ENCODE results near the gene SEC31A. TPM values are rescaled to one million over a fixed set of nuclear protein-coding genes. Genes with fewer than 3 reads are reported as not detected.

The SEC31A gene
- total RNA-seq (100 to 1,000 TPM; 137 to 168 (median 149) TPM), polyA plus RNA-seq (100 to 1,000 TPM; 130 to 136 TPM), total RNA-seq (162 reads per million, percentile 91 among the genes with 10 or more reads in this experiment)

- H3K27ac ChIP-seq (ENCODE audit: low read depth, low read length): peak within 1 kb of the TSS; percentile 99
- CTCF ChIA-PET: no interaction called here
- H3K4me3 ChIP-seq (ENCODE audit: low read length): peak within 1 kb of the TSS; percentile 96
- POLR2A ChIA-PET: interaction anchor here (0.9 to 3.1 kb wide), 5 partner anchors 9 to 144 kb away, joined by 3 to 26 read pairs (median 6); partner anchors contain the start of genes COPS4 and THAP9
- no peaks in the 10 kb centered on the region for H3K9me3 ChIP-seq (ENCODE audit: control insufficient read depth in 2 of 3, low read length in 3 of 3)
- DNase-seq (peak; percentile 89 to 98 (median 95)), ATAC-seq (peak; percentile 97)
- H3K4me1 ChIP-seq (ENCODE audit: control insufficient read depth in 2 of 2, insufficient read depth in 2 of 2, low read length in 2 of 2): peaks cover 11 to 12% of the 10 kb centered on the region in 2 donors
- Mint-ChIP-seq H3K9me3 (peaks cover 0 to 2% (median 0%) of the 10 kb centered on the region in 11 donors), H3K4me3 (peak within 1 kb of the TSS; percentile 86 to 96 (median 93)), H3K27ac (peak within 1 kb of the TSS; percentile 92 to 99 (median 97)), H3K4me1 (peaks cover 18 to 51% (median 41%) of the 10 kb centered on the region in 7 donors), H3K36me3 (peaks cover 5 to 22% (median 7%) of the 10 kb centered on the region in 5 donors), H3K27me3 (no peaks in the 10 kb centered on the region)
- peaks cover 0 to 22% (median 0%) of the 10 kb centered on the region in 3 experiments for H3K36me3 ChIP-seq (ENCODE audit: control insufficient read depth in 2 of 3, insufficient read depth in 3 of 3, low read length in 3 of 3)
- no peaks in the 10 kb centered on the region for H3K27me3 ChIP-seq (ENCODE audit: control insufficient read depth in 2 of 2, insufficient read depth in 2 of 2, low read length in 2 of 2)
- intact Hi-C loops (cut with micrococcal nuclease): loop anchor here (1.0 to 5.0 kb wide), 13 partner anchors 9 to 1419 kb away; partner anchors contain the start of genes COPS4 (in 2 of the 2), LIN54 (in 2 of the 2), THAP9 (in 2 of the 2) and ABRAXAS1 (in 1 of the 2)
Measured at GRCh38 chr4:82890901-82891706, at the start of gene SEC31A. SEC31A (minus strand) TSS chr4:82891153; CDS start chr4:82881936, 9,217 bp downstream.

GRCh38 chr4:82939414-82939813, 48.5 kb upstream of the SEC31A start:
- no peaks in the 10 kb centered on the region for H3K9me3 Mint-ChIP-seq
- peaks cover 0 to 7% (median 2%) of the 10 kb centered on the region in 7 donors for H3K4me1 Mint-ChIP-seq
- H3K27ac Mint-ChIP-seq: peak overlapping the region in 1 of 9 donors; percentile 10
- Histone ChIP-seq H3K36me3 (ENCODE audit: control insufficient read depth in 2 of 3, insufficient read depth in 3 of 3, low read length in 3 of 3) (peaks cover 7 to 51% (median 20%) of the 10 kb centered on the region in 3 experiments), H3K9me3 (ENCODE audit: control insufficient read depth in 2 of 3, low read length in 3 of 3) (no peaks in the 10 kb centered on the region), H3K27me3 (ENCODE audit: control insufficient read depth in 2 of 2, insufficient read depth in 2 of 2, low read length in 2 of 2) (no peaks in the 10 kb centered on the region), H3K4me1 (ENCODE audit: control insufficient read depth in 2 of 2, insufficient read depth in 2 of 2, low read length in 2 of 2) (no peaks in the 10 kb centered on the region), H3K27ac (ENCODE audit: low read depth, low read length) (no peak overlapping the region), H3K4me3 (ENCODE audit: low read length) (no peak overlapping the region)
- H3K4me3 Mint-ChIP-seq: no peak overlapping the region
- POLR2A ChIA-PET: no interaction called here
- DNase-seq (no peak), ATAC-seq (no peak)
- H3K27me3 Mint-ChIP-seq: no peaks in the 10 kb centered on the region
- CTCF ChIA-PET: no interaction called here
- H3K36me3 Mint-ChIP-seq: peaks cover 15 to 67% (median 31%) of the 10 kb centered on the region in 5 donors
- intact Hi-C loops (cut with micrococcal nuclease): no loop called here

- no peak overlapping the region for H3K4me3 Mint-ChIP-seq
- no peaks in the 10 kb centered on the region for H3K4me1 Mint-ChIP-seq
- ChIA-PET CTCF (no interaction called here), POLR2A (no interaction called here)
- intact Hi-C loops (cut with micrococcal nuclease): no loop called here
- no peaks in the 10 kb centered on the region for H3K27me3 ChIP-seq (ENCODE audit: control insufficient read depth in 2 of 2, insufficient read depth in 2 of 2, low read length in 2 of 2)
- no peaks in the 10 kb centered on the region for H3K27me3 Mint-ChIP-seq
- peaks cover 6 to 55% (median 17%) of the 10 kb centered on the region in 3 experiments for H3K36me3 ChIP-seq (ENCODE audit: control insufficient read depth in 2 of 3, insufficient read depth in 3 of 3, low read length in 3 of 3)
- peaks cover 0 to 3% (median 0%) of the 10 kb centered on the region in 11 donors for H3K9me3 Mint-ChIP-seq
- H3K9me3 ChIP-seq (ENCODE audit: control insufficient read depth in 2 of 3, low read length in 3 of 3): no peaks in the 10 kb centered on the region
- H3K36me3 Mint-ChIP-seq: peaks cover 8 to 62% (median 28%) of the 10 kb centered on the region in 5 donors
- no peak overlapping the region for H3K4me3 ChIP-seq (ENCODE audit: low read length)
- H3K27ac Mint-ChIP-seq: no peak overlapping the region
- ATAC-seq (no peak), DNase-seq (no peak)
- H3K27ac ChIP-seq (ENCODE audit: low read depth, low read length): no peak overlapping the region
- H3K4me1 ChIP-seq (ENCODE audit: control insufficient read depth in 2 of 2, insufficient read depth in 2 of 2, low read length in 2 of 2): no peaks in the 10 kb centered on the region
Measured at GRCh38 chr4:82934441-82934840, 43.5 kb upstream of the SEC31A start.

- Histone ChIP-seq H3K4me3 (ENCODE audit: low read length) (no peak overlapping the region), H3K4me1 (ENCODE audit: control insufficient read depth in 2 of 2, insufficient read depth in 2 of 2, low read length in 2 of 2) (no peaks in the 10 kb centered on the region), H3K27me3 (ENCODE audit: control insufficient read depth in 2 of 2, insufficient read depth in 2 of 2, low read length in 2 of 2) (no peaks in the 10 kb centered on the region), H3K36me3 (ENCODE audit: control insufficient read depth in 2 of 3, insufficient read depth in 3 of 3, low read length in 3 of 3) (peaks cover 0 to 35% (median 1%) of the 10 kb centered on the region in 3 experiments), H3K9me3 (ENCODE audit: control insufficient read depth in 2 of 3, low read length in 3 of 3) (no peaks in the 10 kb centered on the region), H3K27ac (ENCODE audit: low read depth, low read length) (no peak overlapping the region)
- ChIA-PET POLR2A (no interaction called here), CTCF (no interaction called here)
- DNase-seq: no peak
- Mint-ChIP-seq H3K9me3 (peaks cover 0 to 3% (median 0%) of the 10 kb centered on the region in 11 donors), H3K4me1 (no peaks in the 10 kb centered on the region), H3K27me3 (no peaks in the 10 kb centered on the region), H3K4me3 (no peak overlapping the region), H3K36me3 (peaks cover 8 to 51% (median 32%) of the 10 kb centered on the region in 5 donors), H3K27ac (no peak overlapping the region)
- intact Hi-C loops (cut with micrococcal nuclease): no loop called here
- no peak for ATAC-seq
Measured at GRCh38 chr4:82930848-82931755, 40.1 kb upstream of the SEC31A start.

GRCh38 chr4:82921795-82922194, 30.8 kb upstream of the SEC31A start:
- Mint-ChIP-seq H3K27me3 (no peaks in the 10 kb centered on the region), H3K36me3 (peaks cover 0 to 10% (median 4%) of the 10 kb centered on the region in 5 donors), H3K4me3 (no peak overlapping the region), H3K4me1 (no peaks in the 10 kb centered on the region), H3K9me3 (no peaks in the 10 kb centered on the region), H3K27ac (peak overlapping the region in 1 of 9 donors; percentile 45)
- Histone ChIP-seq H3K4me1 (ENCODE audit: control insufficient read depth in 2 of 2, insufficient read depth in 2 of 2, low read length in 2 of 2) (no peaks in the 10 kb centered on the region), H3K36me3 (ENCODE audit: control insufficient read depth in 2 of 3, insufficient read depth in 3 of 3, low read length in 3 of 3) (peaks cover 0 to 6% (median 0%) of the 10 kb centered on the region in 3 experiments), H3K9me3 (ENCODE audit: control insufficient read depth in 2 of 3, low read length in 3 of 3) (no peaks in the 10 kb centered on the region), H3K27ac (ENCODE audit: low read depth, low read length) (no peak overlapping the region), H3K27me3 (ENCODE audit: control insufficient read depth in 2 of 2, insufficient read depth in 2 of 2, low read length in 2 of 2) (no peaks in the 10 kb centered on the region), H3K4me3 (ENCODE audit: low read length) (no peak overlapping the region)
- POLR2A ChIA-PET: no interaction called here
- intact Hi-C loops (cut with micrococcal nuclease): no loop called here
- CTCF ChIA-PET: interaction anchor here (1.1 kb wide), 1 partner anchor 69 kb away, joined by 6 read pairs; no protein-coding TSS in a partner anchor
- DNase-seq (no peak), ATAC-seq (no peak)

- ATAC-seq: no peak
Measured at GRCh38 chr4:82919386-82919785, 28.4 kb upstream of the SEC31A start.

More at GRCh38 chr4:82919386-82919785, 28.4 kb upstream of the SEC31A start:
- CTCF ChIA-PET: interaction anchor here (0.6 kb wide), 1 partner anchor 1079 kb away, joined by 4 read pairs; no protein-coding TSS in a partner anchor
- peaks cover 0 to 18% (median 6%) of the 10 kb centered on the region in 5 donors for H3K36me3 Mint-ChIP-seq
- H3K36me3 ChIP-seq (ENCODE audit: control insufficient read depth in 2 of 3, insufficient read depth in 3 of 3, low read length in 3 of 3): peaks cover 0 to 9% (median 0%) of the 10 kb centered on the region in 3 experiments
- intact Hi-C loops (cut with micrococcal nuclease): no loop called here
- POLR2A ChIA-PET: no interaction called here
- no peak overlapping the region for H3K27ac ChIP-seq (ENCODE audit: low read depth, low read length)
- no peaks in the 10 kb centered on the region for H3K27me3 ChIP-seq (ENCODE audit: control insufficient read depth in 2 of 2, insufficient read depth in 2 of 2, low read length in 2 of 2)
- no peak for DNase-seq
- no peaks in the 10 kb centered on the region for H3K4me1 Mint-ChIP-seq
- H3K4me1 ChIP-seq (ENCODE audit: control insufficient read depth in 2 of 2, insufficient read depth in 2 of 2, low read length in 2 of 2): no peaks in the 10 kb centered on the region
- H3K27ac Mint-ChIP-seq: no peak overlapping the region
- H3K4me3 Mint-ChIP-seq: no peak overlapping the region
- H3K4me3 ChIP-seq (ENCODE audit: low read length): no peak overlapping the region
- H3K27me3 Mint-ChIP-seq: no peaks in the 10 kb centered on the region
- H3K9me3 ChIP-seq (ENCODE audit: control insufficient read depth in 2 of 3, low read length in 3 of 3): no peaks in the 10 kb centered on the region
- H3K9me3 Mint-ChIP-seq: no peaks in the 10 kb centered on the region

Data from naive thymus-derived CD4-positive, alpha-beta T cell (primary cell).